A549 (cell line): Measurements from ENCODE around the gene GPS1. TPM values are rescaled to one million over a fixed set of nuclear protein-coding genes. Genes with fewer than 3 reads are reported as not detected.
A peak's percentile ranks its signal among the peaks of the same experiment; 100 is the strongest.

Source experiments
- ATAC-seq, 2 experiments: fragments of 200-7000 bp in 1 of 2; fragments of >200 bp in 1 of 2; cut with Nextera tagmentation in 1 of 2; cut with Tn5 transposase in 1 of 2; 3 replicates each; pipeline versions ENCODE4 v1.8.0 to v1.9.1; 2018 to 2020; ENCODE audit warnings: mild to moderate bottlenecking in 1 of 2, moderate library complexity in 1 of 2
- CTCF ChIA-PET: fragments of 300-600 bp; sonication (Branson Sonifier 250); formaldehyde crosslinking; extraction: SDS; loops from one replicate; lab custom pipeline; 2021; ENCODE audit warnings: antibody characterized with exemption, inconsistent platforms; lab: Yijun Ruan, JAX
- POLR2A ChIA-PET: fragments of 350-600 bp; formaldehyde crosslinking; extraction: SDS; loops from one replicate; lab custom pipeline; 2021; ENCODE audit warnings: antibody characterized with exemption, inconsistent platforms; lab: Yijun Ruan, JAX
- DNase-seq, 2 experiments: peaks; one replicate each; pipeline versions ENCODE4 v3.0.0 to v3.0.0-alpha.2; 2011 to 2016; ENCODE audit warnings: low read depth in 1 of 2, low spot score in 1 of 2
- FAIRE-seq: peaks from 2 replicates; lab custom pipeline; 2011; peaks lifted over from hg19 to GRCh38; lab: Jason Lieb, UNC
- H3K27ac ChIP-seq, 2 experiments: fragments of >200 bp; sonication (Bioruptor Twin); formaldehyde crosslinking; 3 replicates each; pipeline ENCODE4 v1.5.1; 2016 to 2017
- H3K4me1 ChIP-seq: fragments of >200 bp; sonication (Bioruptor Twin); formaldehyde crosslinking; 3 replicates; pipeline ENCODE4 v1.6.1; 2016
- H3K4me2 ChIP-seq: fragments of >200 bp; sonication (Bioruptor Twin); formaldehyde crosslinking; 3 replicates; pipeline ENCODE4 v1.6.1; 2016
- H3K4me3 ChIP-seq: fragments of >200 bp; sonication (Bioruptor Twin); formaldehyde crosslinking; 3 replicates; pipeline ENCODE4 v1.5.1; 2016
- H3K9me3 ChIP-seq: fragments of >200 bp; sonication (Bioruptor Twin); formaldehyde crosslinking; 3 replicates; pipeline ENCODE4 v1.6.1; 2016
- BCL3 ChIP-seq: fragments of >200 bp; sonication (Bioruptor Twin); formaldehyde crosslinking; IDR thresholded peaks from 3 replicates; pipeline ENCODE4 v1.6.1; 2016
- BHLHE40 ChIP-seq: IDR thresholded peaks from 2 replicates; pipeline ENCODE4 v1.6.1; 2012; ENCODE audit warnings: low read depth, low read length, inconsistent platforms
- CBX2 ChIP-seq: fragments of 200-600 bp; sonication (generic); IDR thresholded peaks from 2 replicates; pipeline ENCODE4 v1.6.1; 2016; ENCODE audit warnings: low read depth, mild to moderate bottlenecking, borderline replicate concordance
- CBX8 ChIP-seq: fragments of 200-600 bp; sonication (generic); IDR thresholded peaks from 2 replicates; pipeline ENCODE4 v1.6.1; 2016
- CEBPB ChIP-seq, 2 experiments: fragments of >200 bp in 1 of 2; sonication (Bioruptor Twin) in 1 of 2; formaldehyde crosslinking in 1 of 2; IDR thresholded peaks; 2 replicates each; pipeline ENCODE4 v1.6.1; 2012 to 2016
- CHD2 ChIP-seq: fragments of 150-350 bp; IDR thresholded peaks from 2 replicates; pipeline ENCODE4 v1.6.1; 2014; ENCODE audit warnings: low read length; ENCODE audit not compliant: partially characterized antibody
- EHMT2 ChIP-seq: fragments of 200-600 bp; sonication (generic); IDR thresholded peaks from 2 replicates; pipeline ENCODE4 v1.6.1; 2016; ENCODE audit warnings: antibody characterized with exemption, low read depth, mild to moderate bottlenecking, moderate library complexity
- EP300 ChIP-seq, 2 experiments: fragments of >200 bp; sonication (Bioruptor Twin); formaldehyde crosslinking; IDR thresholded peaks; 2 replicates in 1 of 2; 3 replicates in 1 of 2; pipeline ENCODE4 v1.6.1; 2016 to 2017
- HOXA7 ChIP-seq: fragments of 250-450 bp; sonication (Bioruptor Pico); IDR thresholded peaks from 2 replicates; pipeline ENCODE4 v1.5.0; 2020; ENCODE audit warnings: mild to moderate bottlenecking, moderate library complexity
- JUN ChIP-seq, 2 experiments: fragments of >200 bp; sonication (Bioruptor Twin); formaldehyde crosslinking; IDR thresholded peaks; 2 replicates in 1 of 2; 3 replicates in 1 of 2; pipeline ENCODE4 v1.6.1; 2016 to 2017
- NFE2L2 ChIP-seq: fragments of 150-350 bp; conservative IDR thresholded peaks from 2 replicates; pipeline ENCODE4 v1.6.1; 2014; ENCODE audit warnings: low read length
- NR3C1 ChIP-seq: fragments of >200 bp; sonication (Bioruptor Twin); formaldehyde crosslinking; IDR thresholded peaks from 3 replicates; pipeline ENCODE4 v1.6.1; 2017
- PBX3 ChIP-seq: IDR thresholded peaks from 2 replicates; pipeline ENCODE4 v1.6.1; 2012
- RAD21 ChIP-seq, 2 experiments: fragments of >200 bp in 1 of 2; sonication (Bioruptor Twin) in 1 of 2; formaldehyde crosslinking in 1 of 2; IDR thresholded peaks in 1 of 2; conservative IDR thresholded peaks in 1 of 2; 2 replicates in 1 of 2; 3 replicates in 1 of 2; pipeline ENCODE4 v1.6.1; 2012 to 2018; ENCODE audit warnings: inconsistent platforms in 1 of 2
- RNF2 ChIP-seq: fragments of 200-600 bp; sonication (generic); IDR thresholded peaks from 2 replicates; pipeline ENCODE4 v1.6.1; 2016; ENCODE audit warnings: low read depth, mild to moderate bottlenecking, antibody characterized with exemption, moderate library complexity, borderline replicate concordance
- TFCP2L1 ChIP-seq: fragments of 250-450 bp; sonication (Bioruptor Pico); IDR thresholded peaks from 2 replicates; pipeline ENCODE4 v1.5.0; 2021; ENCODE audit warnings: mild to moderate bottlenecking
- TP53 ChIP-seq: fragments of 250-450 bp; sonication (Bioruptor Pico); IDR thresholded peaks from 2 replicates; pipeline ENCODE4 v1.5.0; 2021; ENCODE audit warnings: mild to moderate bottlenecking, moderate library complexity
- USF2 ChIP-seq: fragments of 450-650 bp; IDR thresholded peaks from 2 replicates; pipeline ENCODE4 v1.6.1; 2014; ENCODE audit warnings: antibody characterized with exemption
- ZC3H11A ChIP-seq: fragments of 450-650 bp; IDR thresholded peaks from 2 replicates; pipeline ENCODE4 v1.6.1; 2014; ENCODE audit warnings: antibody characterized with exemption, mild to moderate bottlenecking
- ZFP36 ChIP-seq: fragments of 450-650 bp; IDR thresholded peaks from 2 replicates; pipeline ENCODE4 v1.6.1; 2014; ENCODE audit warnings: borderline replicate concordance; ENCODE audit not compliant: partially characterized antibody
- WGBS: methylation state at CpG from one replicate; pipeline ENCODE4 v1.1.6; 2017; ENCODE audit errors: missing lambda C conversion rate; 5-methylcytosine and 5-hydroxymethylcytosine counted together
- polyA plus RNA-seq, 4 experiments: library from polyadenylated mRNA; depleted of rRNA in 3 of 4; stranded (reverse); fragments of >200 nt; fragmentation: RNase III in 1 of 4; extraction: RNeasy Plus Mini Kit Qiagen cat#74134 plus additional on column Dnase treatment in 1 of 4; gene quantifications; 2 replicates in 3 of 4; 3 replicates in 1 of 4; pipeline ENCODE4 v1.2.3, GENCODE V29; 2011 to 2017
- TF ChIP-seq, protein P1 (sequence below): fragments of >200 bp; sonication (Bioruptor Twin); formaldehyde crosslinking; IDR thresholded peaks from 3 replicates; pipeline ENCODE4 v1.5.1; 2016
- TF ChIP-seq, protein P2 (sequence below): fragments of 250-450 bp; sonication (Bioruptor Pico); IDR thresholded peaks from 2 replicates; pipeline ENCODE4 v1.5.0; 2020; ENCODE audit warnings: low read depth, mild to moderate bottlenecking, moderate library complexity
- TF ChIP-seq, protein P3 (sequence below): fragments of 250-450 bp; sonication (Bioruptor Pico); IDR thresholded peaks from 2 replicates; pipeline ENCODE4 v1.5.0; 2021; ENCODE audit warnings: mild to moderate bottlenecking, moderate library complexity, borderline replicate concordance

GPS1 gene
- polyA plus RNA-seq, 2 of the 4 experiments (the other 2 are of a cell fraction): 89.4 to 126 TPM

- Histone ChIP-seq H3K27ac (no peak overlapping the region), H3K4me1 (peaks cover 8% of the 10 kb centered on the region; the same call in 2 of the 3 replicates), H3K9me3 (no peaks in the 10 kb centered on the region), H3K4me2 (no peak overlapping the region), H3K4me3 (no peak overlapping the region)
- CTCF ChIA-PET: interaction anchor here (0.6 to 5.2 kb wide), 7 partner anchors 8 to 165 kb away, joined by 3 to 59 read pairs (median 5); partner anchors contain the start of gene RAC3
- DNase-seq (no peak), ATAC-seq (no peak), FAIRE-seq (no peak)
- 76% methylated on average over 17 of the region's 17 CpGs for WGBS
- TF ChIP-seq PBX3: no peak
- no peak for TF ChIP-seq BHLHE40
- TF ChIP-seq HOXA7 (CRISPR knock-in tag): no peak
- no peak for TF ChIP-seq TFCP2L1
- TF ChIP-seq, protein P1, sequence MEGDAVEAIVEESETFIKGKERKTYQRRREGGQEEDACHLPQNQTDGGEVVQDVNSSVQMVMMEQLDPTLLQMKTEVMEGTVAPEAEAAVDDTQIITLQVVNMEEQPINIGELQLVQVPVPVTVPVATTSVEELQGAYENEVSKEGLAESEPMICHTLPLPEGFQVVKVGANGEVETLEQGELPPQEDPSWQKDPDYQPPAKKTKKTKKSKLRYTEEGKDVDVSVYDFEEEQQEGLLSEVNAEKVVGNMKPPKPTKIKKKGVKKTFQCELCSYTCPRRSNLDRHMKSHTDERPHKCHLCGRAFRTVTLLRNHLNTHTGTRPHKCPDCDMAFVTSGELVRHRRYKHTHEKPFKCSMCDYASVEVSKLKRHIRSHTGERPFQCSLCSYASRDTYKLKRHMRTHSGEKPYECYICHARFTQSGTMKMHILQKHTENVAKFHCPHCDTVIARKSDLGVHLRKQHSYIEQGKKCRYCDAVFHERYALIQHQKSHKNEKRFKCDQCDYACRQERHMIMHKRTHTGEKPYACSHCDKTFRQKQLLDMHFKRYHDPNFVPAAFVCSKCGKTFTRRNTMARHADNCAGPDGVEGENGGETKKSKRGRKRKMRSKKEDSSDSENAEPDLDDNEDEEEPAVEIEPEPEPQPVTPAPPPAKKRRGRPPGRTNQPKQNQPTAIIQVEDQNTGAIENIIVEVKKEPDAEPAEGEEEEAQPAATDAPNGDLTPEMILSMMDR: no peak
- no peak for TF ChIP-seq NR3C1
- TF ChIP-seq, protein P2, sequence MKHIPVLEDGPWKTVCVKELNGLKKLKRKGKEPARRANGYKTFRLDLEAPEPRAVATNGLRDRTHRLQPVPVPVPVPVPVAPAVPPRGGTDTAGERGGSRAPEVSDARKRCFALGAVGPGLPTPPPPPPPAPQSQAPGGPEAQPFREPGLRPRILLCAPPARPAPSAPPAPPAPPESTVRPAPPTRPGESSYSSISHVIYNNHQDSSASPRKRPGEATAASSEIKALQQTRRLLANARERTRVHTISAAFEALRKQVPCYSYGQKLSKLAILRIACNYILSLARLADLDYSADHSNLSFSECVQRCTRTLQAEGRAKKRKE (CRISPR knock-in tag): no peak
- TF ChIP-seq CBX8: no peak
- no peak for TF ChIP-seq RAD21 (conservative IDR thresholded peaks at IDR 0.05 in 1 of 2, IDR thresholded peaks at IDR 0.05 in 1 of 2)
- TF ChIP-seq CHD2: no peak
- no peak for TF ChIP-seq ZFP36
- POLR2A ChIA-PET: no interaction called here
Measured at GRCh38 chr17:82041144-82041814, 10.4 kb upstream of the GPS1 start.

DNA sequence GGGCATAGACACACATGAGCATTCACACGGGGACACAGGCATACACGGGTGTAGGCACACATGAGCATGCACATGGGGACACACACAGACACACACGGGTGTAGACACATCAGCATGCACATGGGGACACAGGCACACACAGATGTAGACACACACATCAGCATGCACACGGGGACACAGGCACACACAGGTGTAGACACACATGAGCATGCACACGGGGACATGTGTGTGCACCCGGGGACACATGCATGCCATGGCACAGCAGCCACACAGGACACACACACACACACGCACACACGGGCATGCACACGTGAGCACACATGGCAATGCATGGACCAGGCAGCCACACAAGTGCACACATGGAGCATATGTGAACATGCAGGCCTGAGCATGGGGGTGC is 9.0 kb upstream of the GPS1 start:
- no peak overlapping the region for H3K4me3 ChIP-seq
- ChIA-PET CTCF (interaction anchor here (0.6 to 5.2 kb wide), 6 partner anchors 12 to 1018 kb away, joined by 3 to 32 read pairs (median 3); partner anchors contain the start of gene RAC3), POLR2A (interaction anchor here (0.6 to 1.1 kb wide), 2 partner anchors 56 to 72 kb away, joined by 3 to 4 read pairs; partner anchors contain the start of gene FASN)
- no peaks in the 10 kb centered on the region for H3K9me3 ChIP-seq
- TF ChIP-seq CEBPB (IDR thresholded peaks at IDR 0.05) (no peak), EHMT2 (no peak), TP53 (CRISPR knock-in tag) (no peak), ZC3H11A (no peak), BCL3 (no peak), CBX2 (no peak), NFE2L2 (no peak), TFCP2L1 (no peak), EP300 (IDR thresholded peaks at IDR 0.05) (no peak), ZFP36 (no peak), RNF2 (no peak), USF2 (no peak), JUN (IDR thresholded peaks at IDR 0.05) (no peak), CHD2 (no peak)
- TF ChIP-seq, protein P3, sequence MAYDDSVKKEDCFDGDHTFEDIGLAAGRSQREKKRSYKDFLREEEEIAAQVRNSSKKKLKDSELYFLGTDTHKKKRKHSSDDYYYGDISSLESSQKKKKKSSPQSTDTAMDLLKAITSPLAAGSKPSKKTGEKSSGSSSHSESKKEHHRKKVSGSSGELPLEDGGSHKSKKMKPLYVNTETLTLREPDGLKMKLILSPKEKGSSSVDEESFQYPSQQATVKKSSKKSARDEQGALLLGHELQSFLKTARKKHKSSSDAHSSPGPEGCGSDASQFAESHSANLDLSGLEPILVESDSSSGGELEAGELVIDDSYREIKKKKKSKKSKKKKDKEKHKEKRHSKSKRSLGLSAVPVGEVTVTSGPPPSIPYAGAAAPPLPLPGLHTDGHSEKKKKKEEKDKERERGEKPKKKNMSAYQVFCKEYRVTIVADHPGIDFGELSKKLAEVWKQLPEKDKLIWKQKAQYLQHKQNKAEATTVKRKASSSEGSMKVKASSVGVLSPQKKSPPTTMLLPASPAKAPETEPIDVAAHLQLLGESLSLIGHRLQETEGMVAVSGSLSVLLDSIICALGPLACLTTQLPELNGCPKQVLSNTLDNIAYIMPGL (CRISPR knock-in tag): no peak
- no peak overlapping the region for H3K4me2 ChIP-seq
- H3K4me1 ChIP-seq: 0 out of 3 replicates have a peak, but pooled peaks cover 3% of the 10 kb centered on the region
- 0 out of 6 replicates have a peak, but pooled peaks of 1 of the 2 experiments have one; percentile 7 for ATAC-seq
- no peak for DNase-seq
- 39% methylated on average over 6 of the region's 9 CpGs for WGBS
- no peak overlapping the region for H3K27ac ChIP-seq
- FAIRE-seq: no peak
